HEK293 (cell line): ENCODE measurements around the gene NFATC2IP.

Experiments used
- CTCF ChIA-PET: fragments of 350-600 bp; formaldehyde crosslinking; extraction: SDS; loops from one replicate; lab custom pipeline; 2021; ENCODE audit warnings: antibody characterized with exemption; lab: Yijun Ruan, JAX
- POLR2A ChIA-PET: fragments of 300-600 bp; formaldehyde crosslinking; extraction: SDS; loops from one replicate; lab custom pipeline; 2020; ENCODE audit warnings: antibody characterized with exemption, inconsistent platforms; lab: Yijun Ruan, JAX
- H3K27ac ChIP-seq: fragments of 200-500 bp; sonication (Bioruptor generic); 2 replicates; pipeline ENCODE4 v1.5.1; 2014; ENCODE audit warnings: low read depth, low read length, control low read depth, inconsistent platforms; ENCODE audit errors: extremely low read depth
- H3K36me3 ChIP-seq, 2 experiments: fragments of 200-500 bp in 1 of 2; sonication (Bioruptor generic) in 1 of 2; 1 replicate in 1 of 2; 2 replicates in 1 of 2; pipeline ENCODE4 v1.5.1; 2014 to 2017; ENCODE audit warnings: inconsistent platforms in 2 of 2, low read length in 2 of 2; ENCODE audit not compliant: control insufficient read depth in 2 of 2, insufficient read depth in 1 of 2
- H3K4me1 ChIP-seq: fragments of 200-500 bp; sonication (Bioruptor generic); 2 replicates; pipeline ENCODE4 v1.5.1; 2014; ENCODE audit warnings: mild to moderate bottlenecking, low read length, inconsistent platforms; ENCODE audit not compliant: control insufficient read depth, insufficient read depth
- H3K4me3 ChIP-seq: 2 replicates; pipeline ENCODE4 v1.5.1; 2011; ENCODE audit warnings: low read depth, mild to moderate bottlenecking, control low read depth, low read length, moderate library complexity
- H3K9me3 ChIP-seq: fragments of 200-500 bp; sonication (Bioruptor generic); 2 replicates; pipeline ENCODE4 v1.5.1; 2014; ENCODE audit warnings: low read depth, low read length, inconsistent platforms; ENCODE audit not compliant: control insufficient read depth, insufficient read depth
- SCRT1 ChIP-seq: fragments of 450-650 bp; formaldehyde crosslinking; IDR thresholded peaks from 2 replicates; pipeline ENCODE4 v1.5.1; 2016; ENCODE audit warnings: missing biosample characterization, missing genetic modification characterization, borderline replicate concordance
- YY1 ChIP-seq: fragments of 450-650 bp; formaldehyde crosslinking; IDR thresholded peaks from 2 replicates; pipeline ENCODE4 v1.5.1; 2018; ENCODE audit warnings: missing biosample characterization, missing genetic modification characterization
- ZBTB21 ChIP-seq: fragments of 450-650 bp; formaldehyde crosslinking; IDR thresholded peaks from 2 replicates; pipeline ENCODE4 v1.5.1; 2017; ENCODE audit warnings: missing biosample characterization, missing genetic modification characterization
- ZFP41 ChIP-seq: fragments of 450-650 bp; formaldehyde crosslinking; IDR thresholded peaks from 2 replicates; pipeline ENCODE4 v1.5.1; 2016; ENCODE audit warnings: missing biosample characterization, missing genetic modification characterization, borderline replicate concordance
- ZFP69B ChIP-seq: fragments of 450-650 bp; formaldehyde crosslinking; IDR thresholded peaks from 2 replicates; pipeline ENCODE4 v1.5.1; 2016; ENCODE audit warnings: missing biosample characterization, missing genetic modification characterization
- ZNF112 ChIP-seq: fragments of 450-650 bp; formaldehyde crosslinking; IDR thresholded peaks from 2 replicates; pipeline ENCODE4 v1.5.0; 2017; ENCODE audit warnings: missing biosample characterization, missing genetic modification characterization
- ZNF146 ChIP-seq: fragments of 450-650 bp; formaldehyde crosslinking; IDR thresholded peaks from 2 replicates; pipeline ENCODE4 v1.5.1; 2016; ENCODE audit warnings: missing biosample characterization, missing genetic modification characterization
- ZNF155 ChIP-seq: fragments of 450-650 bp; formaldehyde crosslinking; IDR thresholded peaks from 2 replicates; pipeline ENCODE4 v1.5.1; 2016; ENCODE audit warnings: missing biosample characterization, missing genetic modification characterization
- ZNF24 ChIP-seq: fragments of 450-650 bp; formaldehyde crosslinking; IDR thresholded peaks from 2 replicates; pipeline ENCODE4 v1.5.1; 2016; ENCODE audit warnings: missing biosample characterization, missing genetic modification characterization
- ZNF311 ChIP-seq: fragments of 450-650 bp; formaldehyde crosslinking; IDR thresholded peaks from 2 replicates; pipeline ENCODE4 v1.5.1; 2017; ENCODE audit warnings: missing biosample characterization, missing genetic modification characterization, borderline replicate concordance
- ZNF335 ChIP-seq: fragments of 450-650 bp; formaldehyde crosslinking; conservative IDR thresholded peaks from 2 replicates; pipeline ENCODE4 v1.5.1; 2016; ENCODE audit warnings: missing biosample characterization, missing genetic modification characterization
- ZNF521 ChIP-seq: fragments of 450-650 bp; formaldehyde crosslinking; IDR thresholded peaks from 2 replicates; pipeline ENCODE4 v1.5.1; 2017; ENCODE audit warnings: missing biosample characterization, mild to moderate bottlenecking, missing genetic modification characterization
- ZNF623 ChIP-seq: fragments of 450-650 bp; formaldehyde crosslinking; IDR thresholded peaks from 2 replicates; pipeline ENCODE4 v1.5.1; 2016; ENCODE audit warnings: missing biosample characterization, missing genetic modification characterization
- ZNF626 ChIP-seq: fragments of 450-650 bp; sonication (Bioruptor Pico); formaldehyde crosslinking; IDR thresholded peaks from 2 replicates; pipeline ENCODE4 v1.5.1; 2018; ENCODE audit warnings: missing biosample characterization, missing genetic modification characterization, inconsistent platforms
- ZNF791 ChIP-seq: fragments of 450-650 bp; formaldehyde crosslinking; IDR thresholded peaks from 2 replicates; pipeline ENCODE4 v1.5.1; 2016; ENCODE audit warnings: missing biosample characterization, missing genetic modification characterization
- TF ChIP-seq, protein P1 (sequence below): fragments of 450-650 bp; formaldehyde crosslinking; IDR thresholded peaks from 2 replicates; pipeline ENCODE4 v1.5.1; 2016; ENCODE audit warnings: missing biosample characterization, missing genetic modification characterization
- TF ChIP-seq, protein P2 (sequence below): fragments of 450-650 bp; formaldehyde crosslinking; IDR thresholded peaks from 2 replicates; pipeline ENCODE4 v1.5.1; 2016; ENCODE audit warnings: missing biosample characterization, missing genetic modification characterization

NFATC2IP gene

DNA sequence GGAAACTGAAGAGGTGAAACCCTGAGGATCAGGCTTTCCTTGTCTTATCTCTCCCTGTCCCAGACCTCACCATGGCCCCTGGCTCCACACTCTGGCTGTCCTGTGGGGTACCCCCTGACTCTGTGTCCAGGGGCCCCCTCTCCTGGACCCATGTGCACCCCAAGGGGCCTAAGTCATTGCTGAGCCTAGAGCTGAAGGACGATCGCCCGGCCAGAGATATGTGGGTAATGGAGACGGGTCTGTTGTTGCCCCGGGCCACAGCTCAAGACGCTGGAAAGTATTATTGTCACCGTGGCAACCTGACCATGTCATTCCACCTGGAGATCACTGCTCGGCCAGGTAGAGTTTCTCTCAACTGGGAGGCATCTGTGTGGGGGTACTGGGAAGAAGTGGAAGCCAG lies 17.6 kb upstream of the NFATC2IP start:
- TF ChIP-seq ZNF335 (tag by site-specific recombination) (no peak), ZBTB21 (tag by site-specific recombination) (no peak), ZNF521 (tag by site-specific recombination) (no peak), ZNF626 (tag by site-specific recombination) (no peak), ZNF623 (tag by site-specific recombination) (no peak), SCRT1 (tag by site-specific recombination) (no peak), ZFP41 (no peak), YY1 (tag by site-specific recombination) (no peak), ZFP69B (tag by site-specific recombination) (no peak), ZNF311 (tag by site-specific recombination) (no peak), ZNF146 (no peak), ZNF155 (tag by site-specific recombination) (no peak), ZNF791 (tag by site-specific recombination) (no peak)
- no peaks in the 10 kb centered on the region for H3K4me1 ChIP-seq
- H3K36me3 ChIP-seq: no peaks in the 10 kb centered on the region
- no peak overlapping the region for H3K4me3 ChIP-seq
- CTCF ChIA-PET: interaction anchor here (0.5 to 1.4 kb wide), 3 partner anchors 12 to 43 kb away, joined by 3 to 6 read pairs (median 3); no protein-coding TSS in a partner anchor
- H3K9me3 ChIP-seq: no peaks in the 10 kb centered on the region
- H3K27ac ChIP-seq: no peak overlapping the region
- POLR2A ChIA-PET: interaction anchor here (0.8 kb wide), 1 partner anchor 18 kb away, joined by 3 read pairs; the partner anchor contains the start of gene NFATC2IP

DNA sequence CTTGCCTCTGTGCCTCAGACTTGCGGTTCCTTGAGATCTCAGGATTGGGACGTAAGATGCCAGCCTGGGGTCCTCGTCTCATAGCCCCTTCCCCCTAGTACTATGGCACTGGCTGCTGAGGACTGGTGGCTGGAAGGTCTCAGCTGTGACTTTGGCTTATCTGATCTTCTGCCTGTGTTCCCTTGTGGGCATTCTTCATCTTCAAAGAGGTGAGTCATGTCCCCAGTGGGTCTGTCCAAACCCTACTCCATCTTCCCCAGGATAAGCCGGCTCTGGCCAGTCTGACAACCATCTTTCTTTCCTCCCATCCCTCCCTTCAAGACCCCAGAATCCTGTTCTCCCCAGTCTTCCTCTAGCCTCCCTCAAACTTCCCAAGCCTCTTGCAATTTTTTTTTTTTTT lies 15.4 kb upstream of the NFATC2IP start:
- TF ChIP-seq, protein P1, sequence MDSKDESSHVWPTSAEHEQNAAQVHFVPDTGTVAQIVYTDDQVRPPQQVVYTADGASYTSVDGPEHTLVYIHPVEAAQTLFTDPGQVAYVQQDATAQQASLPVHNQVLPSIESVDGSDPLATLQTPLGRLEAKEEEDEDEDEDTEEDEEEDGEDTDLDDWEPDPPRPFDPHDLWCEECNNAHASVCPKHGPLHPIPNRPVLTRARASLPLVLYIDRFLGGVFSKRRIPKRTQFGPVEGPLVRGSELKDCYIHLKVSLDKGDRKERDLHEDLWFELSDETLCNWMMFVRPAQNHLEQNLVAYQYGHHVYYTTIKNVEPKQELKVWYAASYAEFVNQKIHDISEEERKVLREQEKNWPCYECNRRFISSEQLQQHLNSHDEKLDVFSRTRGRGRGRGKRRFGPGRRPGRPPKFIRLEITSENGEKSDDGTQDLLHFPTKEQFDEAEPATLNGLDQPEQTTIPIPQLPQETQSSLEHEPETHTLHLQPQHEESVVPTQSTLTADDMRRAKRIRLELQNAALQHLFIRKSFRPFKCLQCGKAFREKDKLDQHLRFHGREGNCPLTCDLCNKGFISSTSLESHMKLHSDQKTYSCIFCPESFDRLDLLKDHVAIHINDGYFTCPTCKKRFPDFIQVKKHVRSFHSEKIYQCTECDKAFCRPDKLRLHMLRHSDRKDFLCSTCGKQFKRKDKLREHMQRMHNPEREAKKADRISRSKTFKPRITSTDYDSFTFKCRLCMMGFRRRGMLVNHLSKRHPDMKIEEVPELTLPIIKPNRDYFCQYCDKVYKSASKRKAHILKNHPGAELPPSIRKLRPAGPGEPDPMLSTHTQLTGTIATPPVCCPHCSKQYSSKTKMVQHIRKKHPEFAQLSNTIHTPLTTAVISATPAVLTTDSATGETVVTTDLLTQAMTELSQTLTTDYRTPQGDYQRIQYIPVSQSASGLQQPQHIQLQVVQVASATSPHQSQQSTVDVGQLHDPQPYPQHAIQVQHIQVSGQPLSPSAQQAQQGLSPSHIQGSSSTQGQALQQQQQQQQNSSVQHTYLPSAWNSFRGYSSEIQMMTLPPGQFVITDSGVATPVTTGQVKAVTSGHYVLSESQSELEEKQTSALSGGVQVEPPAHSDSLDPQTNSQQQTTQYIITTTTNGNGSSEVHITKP (tag by site-specific recombination): 0 out of 2 replicates have a peak, but pooled peaks have one; percentile 36
- no peak for TF ChIP-seq ZNF112 (tag by site-specific recombination)
- TF ChIP-seq, protein P2, sequence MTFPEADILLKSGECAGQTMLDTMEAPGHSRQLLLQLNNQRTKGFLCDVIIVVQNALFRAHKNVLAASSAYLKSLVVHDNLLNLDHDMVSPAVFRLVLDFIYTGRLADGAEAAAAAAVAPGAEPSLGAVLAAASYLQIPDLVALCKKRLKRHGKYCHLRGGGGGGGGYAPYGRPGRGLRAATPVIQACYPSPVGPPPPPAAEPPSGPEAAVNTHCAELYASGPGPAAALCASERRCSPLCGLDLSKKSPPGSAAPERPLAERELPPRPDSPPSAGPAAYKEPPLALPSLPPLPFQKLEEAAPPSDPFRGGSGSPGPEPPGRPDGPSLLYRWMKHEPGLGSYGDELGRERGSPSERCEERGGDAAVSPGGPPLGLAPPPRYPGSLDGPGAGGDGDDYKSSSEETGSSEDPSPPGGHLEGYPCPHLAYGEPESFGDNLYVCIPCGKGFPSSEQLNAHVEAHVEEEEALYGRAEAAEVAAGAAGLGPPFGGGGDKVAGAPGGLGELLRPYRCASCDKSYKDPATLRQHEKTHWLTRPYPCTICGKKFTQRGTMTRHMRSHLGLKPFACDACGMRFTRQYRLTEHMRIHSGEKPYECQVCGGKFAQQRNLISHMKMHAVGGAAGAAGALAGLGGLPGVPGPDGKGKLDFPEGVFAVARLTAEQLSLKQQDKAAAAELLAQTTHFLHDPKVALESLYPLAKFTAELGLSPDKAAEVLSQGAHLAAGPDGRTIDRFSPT: no peak
- no peak for TF ChIP-seq ZNF24 (tag by site-specific recombination)
- Histone ChIP-seq H3K36me3 (no peaks in the 10 kb centered on the region), H3K27ac (no peak overlapping the region), H3K9me3 (no peaks in the 10 kb centered on the region), H3K4me1 (no peaks in the 10 kb centered on the region), H3K4me3 (no peak overlapping the region)
- ChIA-PET POLR2A (no interaction called here), CTCF (no interaction called here)
